Right lobe of liver (tissue), 6 donors: ENCODE data around the gene HNRNPH3. TPM values are rescaled to one million over a fixed set of nuclear protein-coding genes. Genes with fewer than 3 reads are reported as not detected.
"Not testable (repeated sequence)": the region's sequence is repeated elsewhere in the genome, so short reads cannot be mapped to it uniquely, and the experiment has no call there.

Experiments
- ATAC-seq, 4 donors: fragments of 200-7000 bp; cut with Tn5 transposase; one replicate each; pipeline ENCODE4 v1.9.1; 2020; ENCODE audit warnings: mild to moderate bottlenecking in 4 of 4, moderate library complexity in 4 of 4
- DNase-seq, 3 donors: peaks; one replicate each; pipeline ENCODE4 v3.0.0-alpha.2; 2020
- H3K27ac ChIP-seq, 3 donors: fragments of 200-600 bp; one replicate each; pipeline ENCODE4 v1.8.0; 2022
- H3K27me3 ChIP-seq, 2 donors: fragments of 200-600 bp; one replicate each; pipeline ENCODE4 v1.8.0; 2022
- H3K36me3 ChIP-seq, 4 donors: fragments of 200-600 bp; sonication (generic) in 1 of 4; one replicate each; pipeline versions ENCODE4 v1.5.1 to v1.8.0; 2017 to 2022; ENCODE audit warnings: control low read depth in 1 of 4
- H3K4me1 ChIP-seq, 4 donors: fragments of 200-600 bp; sonication (generic) in 1 of 4; one replicate each; pipeline versions ENCODE4 v1.5.1 to v1.8.0; 2017 to 2022; ENCODE audit warnings: control low read depth in 1 of 4
- H3K4me3 ChIP-seq, 3 donors: fragments of 200-600 bp; one replicate each; pipeline ENCODE4 v1.8.0; 2022
- H3K9me3 ChIP-seq, 4 donors: fragments of 200-600 bp; sonication (generic) in 1 of 4; one replicate each; pipeline versions ENCODE4 v1.5.1 to v1.8.0; 2017 to 2022; ENCODE audit warnings: control low read depth in 1 of 4
- CTCF ChIP-seq, 4 donors: fragments of 200-600 bp in 3 of 4; fragments of 450-650 bp in 1 of 4; IDR thresholded peaks; one replicate each; pipeline versions ENCODE4 v1.5.1 to v1.8.0; 2016 to 2022; ENCODE audit warnings: antibody characterized with exemption in 4 of 4, mild to moderate bottlenecking in 2 of 4
- POLR2A ChIP-seq: fragments of 450-650 bp; IDR thresholded peaks from one replicate; pipeline ENCODE4 v1.6.1; 2017; ENCODE audit warnings: antibody characterized with exemption, mild to moderate bottlenecking
- WGBS: methylation state at CpG from one replicate; pipeline ENCODE4 v1.1.6; 2018; ENCODE audit warnings: low coverage, low lambda C conversion rate; ENCODE audit not compliant: insufficient coverage; ENCODE audit errors: missing lambda C conversion rate; 5-methylcytosine and 5-hydroxymethylcytosine counted together
- intact Hi-C, 2 donors: fragments of 100-400 bp; cut with DNase I; formaldehyde crosslinking; loops; one replicate each; pipeline versions ENCODE4 v1.11.2 to v1.14.1; 2022
- total RNA-seq, 6 experiments: library from RNA; depleted of rRNA in 2 of 6; stranded (reverse); fragments of >200 nt in 2 of 6; fragmentation: NEBNext Ultra II Directional in 3 of 6; extraction: Animal tissue kit (Norgen Biotek cat#: 25700) in 3 of 6; gene quantifications; one replicate each; pipeline versions ENCODE4 v1.1.0 to v1.2.4, GENCODE V29; 2016 to 2023
- donor health status: DM: no; HTN: yes; CAD: no.
- donor health status: DM: no; HTN: no; CAD: no.
- donor health status: DM: no; HTN: no; CAD: no.
- donor health status: DM: no; HTN: yes; CAD: no.
- donor health status: DM: no; HTN: yes; CAD: no.

HNRNPH3 gene
- total RNA-seq, 6 experiments from 2014 or later = 13.2 to 40.7 (median 25.3) TPM

GRCh38 chr10:68302871-68303270 is 29.0 kb upstream of the HNRNPH3 start:
- ATAC-seq (no peak), DNase-seq (no peak)
- WGBS = 32% methylated on average over 5 of the region's 5 CpGs
- no peak overlapping the region for H3K4me3 ChIP-seq
- intact Hi-C loops = no loop called here
- no peaks in the 10 kb centered on the region for H3K9me3 ChIP-seq
- H3K36me3 ChIP-seq = no peaks in the 10 kb centered on the region
- no peaks in the 10 kb centered on the region for H3K27me3 ChIP-seq
- TF ChIP-seq POLR2A = no peak
- TF ChIP-seq CTCF (IDR thresholded peaks at IDR 0.05) = no peak
- H3K27ac ChIP-seq = peak overlapping the region in 1 of 3 donors; percentile 93
- peaks cover 0 to 44% (median 9%) of the 10 kb centered on the region in 4 donors for H3K4me1 ChIP-seq

GRCh38 chr10:68303849-68304412 is 27.9 kb upstream of the HNRNPH3 start:
- WGBS = 18% methylated on average over 7 of the region's 7 CpGs
- Histone ChIP-seq H3K27ac (peak overlapping the region in 2 of 3 donors; percentile 45 to 93), H3K4me1 (peaks cover 0 to 42% (median 9%) of the 10 kb centered on the region in 4 donors), H3K27me3 (no peaks in the 10 kb centered on the region), H3K9me3 (no peaks in the 10 kb centered on the region), H3K36me3 (no peaks in the 10 kb centered on the region), H3K4me3 (peak overlapping the region in 2 of 3 donors; percentile 62 to 63)
- DNase-seq = peak in 2 of 3 donors; percentile 48 to 87
- peak; percentile 73 to 84 (median 74) for ATAC-seq
- intact Hi-C loops = no loop called here
- TF ChIP-seq POLR2A (no peak), CTCF (IDR thresholded peaks at IDR 0.05) (no peak)

- WGBS = 21% methylated on average over 1 of the region's 1 CpG
- no peaks in the 10 kb centered on the region for H3K27me3 ChIP-seq
- ATAC-seq (peak in 2 of 4 donors; percentile 29 to 53), DNase-seq (no peak)
- TF ChIP-seq POLR2A = no peak
- no peak for TF ChIP-seq CTCF (IDR thresholded peaks at IDR 0.05)
- intact Hi-C loops = no loop called here
- H3K4me3 ChIP-seq = peak overlapping the region; percentile 42 to 63 (median 62)
- H3K36me3 ChIP-seq = no peaks in the 10 kb centered on the region
- peak overlapping the region; percentile 35 to 93 (median 78) for H3K27ac ChIP-seq
- no peaks in the 10 kb centered on the region for H3K9me3 ChIP-seq
- peaks cover 0 to 30% (median 9%) of the 10 kb centered on the region in 4 donors for H3K4me1 ChIP-seq
Observed at GRCh38 chr10:68305854-68306253, 26.0 kb upstream of the HNRNPH3 start.

- Histone ChIP-seq H3K27ac (no peak overlapping the region), H3K4me3 (no peak overlapping the region), H3K36me3 (no peaks in the 10 kb centered on the region), H3K4me1 (peaks cover 0 to 6% (median 1%) of the 10 kb centered on the region in 4 donors), H3K9me3 (no peaks in the 10 kb centered on the region), H3K27me3 (no peaks in the 10 kb centered on the region)
- intact Hi-C loops = no loop called here
- TF ChIP-seq CTCF (IDR thresholded peaks at IDR 0.05) (no peak), POLR2A (no peak)
- DNase-seq (no peak), ATAC-seq (no peak)
Observed at GRCh38 chr10:68310531-68310930, 21.3 kb upstream of the HNRNPH3 start.

GRCh38 chr10:68314930-68315329 is 16.9 kb upstream of the HNRNPH3 start:
- H3K4me3 ChIP-seq, H3K27ac ChIP-seq, intact Hi-C loops, H3K36me3 ChIP-seq, H3K27me3 ChIP-seq, DNase-seq, H3K9me3 ChIP-seq: not testable (repeated sequence)
- peak in 2 of 4 donors; percentile 49 to 63 for ATAC-seq
- 51% methylated on average over 4 of the region's 6 CpGs for WGBS
- peaks cover 0 to 11% (median 0%) of the 10 kb centered on the region in 4 donors for H3K4me1 ChIP-seq
